Testis (tissue), 3 donors: ENCODE measurements around the gene HMHB1. TPM values are rescaled to one million over a fixed set of nuclear protein-coding genes. Genes with fewer than 3 reads are reported as not detected.

ENCODE experiments used
- DNase-seq: peaks from one replicate; pipeline ENCODE4 v3.0.0-alpha.2; 2019
- H3K27ac ChIP-seq, 2 donors: fragments of 200-600 bp; sonication (generic); one replicate each; pipeline ENCODE4 v1.5.1; 2019
- H3K27me3 ChIP-seq: fragments of 200-600 bp; sonication (generic); one replicate; pipeline ENCODE4 v1.5.1; 2019
- H3K36me3 ChIP-seq: fragments of 200-600 bp; sonication (generic); one replicate; pipeline ENCODE4 v1.5.1; 2017; ENCODE audit warnings: low read depth; ENCODE audit errors: missing control alignments
- H3K4me1 ChIP-seq: fragments of 200-600 bp; sonication (generic); one replicate; pipeline ENCODE4 v1.5.1; 2019
- H3K4me3 ChIP-seq, 2 donors: fragments of 200-600 bp; sonication (generic); one replicate each; pipeline ENCODE4 v1.5.1; 2017 to 2019
- H3K9me3 ChIP-seq: fragments of 200-600 bp; sonication (generic); one replicate; pipeline ENCODE4 v1.5.1; 2017
- POLR2A ChIP-seq: fragments of 450-650 bp; IDR thresholded peaks from one replicate; pipeline ENCODE4 v1.6.1; 2017; ENCODE audit warnings: antibody characterized with exemption, mild to moderate bottlenecking, moderate library complexity
- WGBS, 2 donors: methylation state at CpG; one replicate each; pipeline ENCODE4 v1.1.5; 2018; 5-methylcytosine and 5-hydroxymethylcytosine counted together
- intact Hi-C: fragments of 100-400 bp; cut with DNase I; formaldehyde crosslinking; loops from one replicate; pipeline ENCODE4 v1.15.1; 2023; ENCODE audit warnings: low total_unique reads
- polyA plus RNA-seq: library from polyadenylated mRNA; stranded (reverse); fragments of 350-450 nt; fragmentation: Illumina TruSeq; extraction: RNeasy Lipid Tissue Mini Kit (QIAGEN cat#74804); gene quantifications from one replicate; pipeline ENCODE4 v1.2.3, GENCODE V29; 2014; ENCODE audit warnings: low read depth, low replicate concordance; ENCODE audit not compliant: insufficient read depth
- total RNA-seq, 2 donors: library from RNA; depleted of rRNA; stranded (reverse); fragments of >200 nt; gene quantifications; one replicate each; pipeline ENCODE4 v1.2.3, GENCODE V29; 2016
- TF ChIP-seq, protein P1 (sequence below), 3 experiments: fragments of 450-650 bp in 2 of 3; fragments of 200-600 bp in 1 of 3; sonication (generic) in 1 of 3; IDR thresholded peaks; one replicate each; pipeline ENCODE4 v1.5.1; 2016 to 2019; ENCODE audit warnings: antibody characterized with exemption in 3 of 3, mild to moderate bottlenecking in 2 of 3, moderate library complexity in 1 of 3

HMHB1 gene
- total and polyA plus RNA-seq, 3 donors from 2014 or later, result 2.7 TPM; not detected in 2

DNA sequence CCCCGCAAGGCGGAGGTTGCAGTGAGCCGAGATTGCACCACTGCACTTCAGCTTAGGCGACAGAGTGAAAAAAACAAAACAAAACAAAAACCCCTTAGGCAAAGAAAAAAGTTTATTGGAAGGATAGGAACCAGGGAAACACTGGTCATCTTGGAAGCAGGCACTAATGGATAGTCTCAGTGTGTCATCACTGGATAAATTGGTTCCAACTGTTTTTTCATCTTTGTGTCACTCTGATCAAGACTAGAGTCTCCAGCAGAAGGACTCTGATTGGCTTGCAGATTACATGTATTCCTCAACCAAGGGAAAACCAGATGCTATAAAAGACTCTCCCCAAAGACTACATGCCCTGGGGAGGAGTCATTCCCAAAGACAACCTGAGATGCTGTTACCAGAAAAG, 35.0 kb upstream of the HMHB1 start:
- intact Hi-C loops, result no loop called here
- H3K4me1 ChIP-seq, result no peaks in the 10 kb centered on the region
- H3K27ac ChIP-seq, result no peak overlapping the region
- no peaks in the 10 kb centered on the region for H3K9me3 ChIP-seq
- H3K27me3 ChIP-seq, result no peaks in the 10 kb centered on the region
- TF ChIP-seq POLR2A, result no peak
- TF ChIP-seq, protein P1, sequence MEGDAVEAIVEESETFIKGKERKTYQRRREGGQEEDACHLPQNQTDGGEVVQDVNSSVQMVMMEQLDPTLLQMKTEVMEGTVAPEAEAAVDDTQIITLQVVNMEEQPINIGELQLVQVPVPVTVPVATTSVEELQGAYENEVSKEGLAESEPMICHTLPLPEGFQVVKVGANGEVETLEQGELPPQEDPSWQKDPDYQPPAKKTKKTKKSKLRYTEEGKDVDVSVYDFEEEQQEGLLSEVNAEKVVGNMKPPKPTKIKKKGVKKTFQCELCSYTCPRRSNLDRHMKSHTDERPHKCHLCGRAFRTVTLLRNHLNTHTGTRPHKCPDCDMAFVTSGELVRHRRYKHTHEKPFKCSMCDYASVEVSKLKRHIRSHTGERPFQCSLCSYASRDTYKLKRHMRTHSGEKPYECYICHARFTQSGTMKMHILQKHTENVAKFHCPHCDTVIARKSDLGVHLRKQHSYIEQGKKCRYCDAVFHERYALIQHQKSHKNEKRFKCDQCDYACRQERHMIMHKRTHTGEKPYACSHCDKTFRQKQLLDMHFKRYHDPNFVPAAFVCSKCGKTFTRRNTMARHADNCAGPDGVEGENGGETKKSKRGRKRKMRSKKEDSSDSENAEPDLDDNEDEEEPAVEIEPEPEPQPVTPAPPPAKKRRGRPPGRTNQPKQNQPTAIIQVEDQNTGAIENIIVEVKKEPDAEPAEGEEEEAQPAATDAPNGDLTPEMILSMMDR (IDR thresholded peaks at IDR 0.05), result no peak
- H3K36me3 ChIP-seq, result no peaks in the 10 kb centered on the region
- WGBS, 2 donors, result 94 to 96% methylated on average over 4 of the region's 4 CpGs
- DNase-seq, result no peak
- no peak overlapping the region for H3K4me3 ChIP-seq

DNA sequence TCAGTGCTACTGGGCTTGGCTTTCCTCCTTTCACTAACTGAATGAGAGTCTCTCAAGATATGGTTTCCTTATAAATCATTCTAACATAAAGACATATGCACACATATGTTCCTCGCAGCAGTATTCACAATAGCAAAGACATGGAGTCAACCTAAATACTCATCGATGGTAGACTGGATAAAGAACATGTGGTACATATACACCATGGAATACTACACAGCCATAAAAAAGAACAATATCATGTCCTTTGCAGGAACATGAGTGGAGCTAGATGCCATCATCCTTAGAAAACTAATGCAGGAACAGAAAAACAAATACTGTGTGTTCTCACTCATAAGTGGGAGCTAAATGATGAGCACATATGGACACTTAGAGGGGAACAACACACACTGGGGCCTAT, 32.5 kb upstream of the HMHB1 start:
- Histone ChIP-seq H3K9me3 (no peaks in the 10 kb centered on the region), H3K4me3 (no peak overlapping the region), H3K4me1 (no peaks in the 10 kb centered on the region), H3K36me3 (no peaks in the 10 kb centered on the region), H3K27me3 (no peaks in the 10 kb centered on the region), H3K27ac (no peak overlapping the region)
- WGBS, 2 donors, result 94 to 98% methylated on average over 2 of the region's 2 CpGs
- no peak for TF ChIP-seq POLR2A
- TF ChIP-seq, protein P1 (IDR thresholded peaks at IDR 0.05), result no peak
- intact Hi-C loops, result no loop called here
- no peak for DNase-seq

DNA sequence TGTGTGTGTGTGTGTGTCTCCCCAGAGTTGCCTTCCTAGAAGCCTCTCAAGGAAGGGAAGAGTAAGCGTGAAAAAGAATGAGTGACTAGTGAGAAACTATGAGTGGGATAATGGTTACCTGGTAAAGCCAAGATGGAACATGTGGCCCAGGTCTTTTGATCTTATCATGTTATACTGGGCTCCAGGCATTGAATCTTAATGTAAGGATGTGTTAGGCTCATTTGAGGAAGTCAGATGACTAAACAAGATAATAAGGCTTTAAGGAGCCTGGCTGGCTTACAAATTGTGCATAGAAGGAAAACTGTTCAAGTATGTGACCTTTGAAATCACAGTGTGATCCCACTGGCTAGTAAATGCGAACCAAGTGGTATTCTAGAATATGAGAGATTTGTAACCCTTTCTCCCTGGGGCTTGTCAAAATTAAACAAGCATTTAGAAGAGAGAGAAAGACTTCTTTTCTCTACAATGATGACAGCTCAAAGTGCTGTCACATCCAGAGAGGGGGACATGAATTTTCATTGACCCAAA, 29.9 kb upstream of the HMHB1 start:
- no peak for TF ChIP-seq POLR2A
- TF ChIP-seq, protein P1 (IDR thresholded peaks at IDR 0.05), result no peak
- Histone ChIP-seq H3K4me3 (no peak overlapping the region), H3K27ac (no peak overlapping the region), H3K4me1 (no peaks in the 10 kb centered on the region), H3K9me3 (no peaks in the 10 kb centered on the region), H3K36me3 (no peaks in the 10 kb centered on the region), H3K27me3 (no peaks in the 10 kb centered on the region)
- no peak for DNase-seq
- intact Hi-C loops, result no loop called here
- WGBS, 2 donors, result 75 to 77% methylated on average over 2 of the region's 2 CpGs

GRCh38 chr5:143782588-143783386, 29.2 kb upstream of the HMHB1 start:
- Histone ChIP-seq H3K4me1 (no peaks in the 10 kb centered on the region), H3K36me3 (no peaks in the 10 kb centered on the region), H3K27me3 (no peaks in the 10 kb centered on the region), H3K9me3 (no peaks in the 10 kb centered on the region), H3K4me3 (no peak overlapping the region), H3K27ac (no peak overlapping the region)
- no peak for DNase-seq
- 53 to 69% methylated on average over 3 of the region's 3 CpGs for WGBS, 2 donors
- TF ChIP-seq POLR2A, result no peak
- TF ChIP-seq, protein P1 (IDR thresholded peaks at IDR 0.05), result no peak
- intact Hi-C loops, result no loop called here

DNA sequence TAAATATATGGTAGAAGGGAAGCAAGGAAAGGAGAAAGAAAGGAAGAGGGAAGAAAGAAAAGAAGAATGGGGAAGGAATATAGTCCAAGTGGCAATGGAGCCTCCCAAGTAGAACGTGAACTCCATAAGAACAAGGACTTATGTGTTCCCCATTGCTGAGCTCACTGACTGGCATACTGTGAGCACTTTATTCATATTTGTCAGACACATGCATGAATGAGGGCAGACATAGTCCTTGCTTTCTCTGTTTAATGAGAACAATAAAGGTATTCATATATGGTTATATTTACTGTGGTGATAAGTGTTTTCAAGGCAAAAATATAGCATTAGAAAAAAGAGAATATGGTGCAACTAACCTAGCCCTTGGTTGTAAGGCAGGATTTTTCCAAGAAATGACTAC, 23.6 kb upstream of the HMHB1 start:
- no peaks in the 10 kb centered on the region for H3K9me3 ChIP-seq
- TF ChIP-seq, protein P1 (IDR thresholded peaks at IDR 0.05), result no peak
- no peak for TF ChIP-seq POLR2A
- H3K27ac ChIP-seq, result no peak overlapping the region
- H3K4me3 ChIP-seq, result no peak overlapping the region
- intact Hi-C loops, result no loop called here
- H3K4me1 ChIP-seq, result no peaks in the 10 kb centered on the region
- 85 to 88% methylated on average over 1 of the region's 1 CpG for WGBS, 2 donors
- H3K36me3 ChIP-seq, result no peaks in the 10 kb centered on the region
- no peak for DNase-seq
- H3K27me3 ChIP-seq, result no peaks in the 10 kb centered on the region
